ENCODE results near the gene POM121C. TPM values are rescaled to one million over a fixed set of nuclear protein-coding genes. Genes with fewer than 3 reads are reported as not detected.
"Not testable (repeated sequence)": the region's sequence is repeated elsewhere in the genome, so short reads cannot be mapped to it uniquely, and the experiment has no call there.

The POM121C gene
- total RNA-seq, 1 experiment from 2014 or later, result 1.6 TPM

DNA sequence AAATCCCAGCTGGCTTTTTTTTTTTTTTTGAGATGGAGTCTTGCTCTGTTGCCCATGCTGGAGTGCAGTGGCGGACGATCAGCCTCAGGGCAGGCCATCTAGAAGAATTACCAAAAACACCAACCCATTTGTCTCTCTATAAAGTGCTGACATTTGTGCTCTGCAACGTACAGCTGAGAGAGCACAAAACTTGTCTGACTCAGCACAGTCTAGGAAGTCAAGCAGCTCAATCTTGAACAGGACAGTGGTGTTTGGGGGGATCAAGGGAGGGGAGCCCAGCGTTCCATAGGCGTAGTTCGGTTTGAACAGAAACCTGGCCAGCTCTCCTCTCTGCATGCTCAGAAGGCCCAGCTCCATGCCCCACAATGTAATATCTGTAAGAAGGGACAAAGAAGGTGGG, 92.9 kb downstream of the POM121C start:
- not testable (repeated sequence) for DNase-seq (ENCODE audit: low read depth)

DNA sequence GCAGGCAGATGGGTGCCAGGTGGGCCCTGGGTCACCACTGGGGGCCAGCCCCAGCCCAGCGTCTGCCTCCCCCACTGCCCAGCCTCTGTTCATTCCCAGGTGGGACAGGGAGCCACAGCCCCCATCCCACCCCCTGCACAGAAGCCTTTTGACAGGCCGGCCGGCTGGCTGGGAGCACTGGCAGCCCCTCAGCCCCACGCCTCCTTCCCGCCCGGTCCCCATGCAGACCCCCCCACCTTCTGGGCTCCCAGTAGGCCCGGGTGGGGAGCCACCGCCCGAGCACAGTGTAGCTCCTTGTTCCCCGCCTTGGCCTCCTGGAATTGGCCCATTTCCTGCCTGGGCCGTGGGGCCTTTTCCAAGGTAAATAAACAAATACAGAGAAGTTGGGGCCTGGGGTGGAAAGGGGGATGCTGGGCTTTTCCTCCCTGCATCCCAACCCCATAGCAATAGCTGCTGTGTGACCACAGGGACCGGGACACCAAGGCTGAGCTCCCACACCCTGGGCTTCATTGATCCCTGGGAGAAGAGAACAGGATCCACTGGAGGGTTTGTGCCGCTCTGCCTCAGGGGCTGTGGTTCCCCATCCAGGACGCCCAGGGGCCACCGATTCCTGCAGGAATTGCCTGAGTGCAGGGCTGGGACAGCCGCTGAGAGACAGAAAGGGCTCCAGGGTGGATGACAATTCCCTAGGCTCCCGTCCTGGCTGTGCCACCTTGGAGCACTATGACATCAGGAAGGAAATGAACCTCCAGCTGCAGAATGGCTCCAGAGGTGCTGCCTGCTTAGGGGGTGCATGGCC, 111.4 kb downstream of the POM121C start:
- DNase-seq (ENCODE audit: low read depth), result not testable (repeated sequence)

DNA sequence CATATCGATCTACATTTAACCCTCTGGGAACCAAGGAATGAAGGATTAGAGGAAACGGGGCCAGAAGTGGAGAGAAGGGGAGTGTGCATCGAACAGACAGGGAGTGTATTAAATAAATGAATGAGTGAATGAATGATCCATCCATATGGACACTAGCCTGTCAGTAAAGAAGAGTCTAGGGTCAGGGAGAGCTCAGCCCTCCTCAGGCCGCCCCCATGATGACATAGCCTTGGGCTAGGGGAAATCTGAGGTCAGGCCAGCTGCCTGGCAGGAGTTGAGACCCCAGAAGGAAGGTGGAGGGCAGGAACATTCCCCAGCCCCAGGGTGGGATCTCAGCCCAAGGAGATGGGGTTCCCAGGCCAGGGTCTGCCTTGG, 112.0 kb downstream of the POM121C start:
- DNase-seq (ENCODE audit: low read depth), result not testable (repeated sequence)

DNA sequence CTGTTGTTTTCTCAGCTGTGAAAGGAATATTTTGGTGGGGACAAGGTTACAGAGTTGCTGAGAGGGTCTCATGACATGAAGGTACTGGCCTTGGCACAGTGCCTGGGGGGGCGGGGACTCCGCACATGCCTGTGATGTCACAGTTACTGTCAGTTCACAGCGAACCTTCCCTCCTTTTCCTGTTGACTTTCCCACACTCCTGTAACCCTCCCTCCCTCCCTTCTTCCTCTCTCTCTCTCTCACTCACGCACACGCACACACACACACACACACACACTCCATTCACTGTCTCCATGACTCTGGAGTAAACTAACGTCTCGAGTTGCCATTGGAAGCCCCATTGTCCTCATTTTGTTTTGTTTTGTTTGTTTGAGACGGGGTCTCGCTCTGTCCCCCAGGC, 118.8 kb downstream of the POM121C start:
- DNase-seq (ENCODE audit: low read depth), result not testable (repeated sequence)

Other genes starting within 250 kb of the POM121C start
- 0.23 and 0.71 TPM in 2 replicates for gene TRIM73, start 90.7 kb downstream of the POM121C start, total RNA-seq (2014; rRNA removed; shearing (Covaris generic))
- gene SPDYE5, start 6.0 kb upstream of the POM121C start, total RNA-seq (2014; rRNA removed; shearing (Covaris generic)), result not detected in 2 replicates